Measurements from ENCODE around the gene PTPRH. TPM values are rescaled to one million over a fixed set of nuclear protein-coding genes. Genes with fewer than 3 reads are reported as not detected.

PTPRH gene
- polyA plus RNA-seq, 1 of the 3 experiments (the other 2 are of a cell fraction) = 1.1 TPM

DNA sequence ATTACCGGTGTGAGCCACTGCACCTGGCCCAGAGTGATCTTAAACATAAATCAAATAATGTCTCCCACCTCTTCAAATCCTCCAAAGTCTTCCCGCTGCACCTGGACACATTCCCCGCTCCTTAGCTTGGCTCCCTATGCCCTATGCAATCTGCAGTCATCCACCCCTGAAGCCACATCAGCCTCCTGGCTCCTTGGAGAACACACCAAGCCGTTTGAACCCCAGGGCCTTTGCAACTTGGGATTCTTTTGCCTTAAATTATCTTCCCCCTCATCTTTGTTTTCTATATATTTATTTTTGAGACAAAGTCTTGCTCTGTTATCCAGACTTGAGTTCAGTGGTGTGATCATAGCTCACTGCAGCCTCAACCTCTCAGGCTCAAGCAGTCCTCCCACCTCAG lies 40.2 kb downstream of the PTPRH start:
- DNase-seq = no peak
- H3K27ac ChIP-seq (ENCODE audit: low read depth in 2 of 2, low read length in 1 of 2) = no peak overlapping the region
- no peaks in the 10 kb centered on the region for H3K9me2 ChIP-seq
- WGBS (ENCODE audit: low lambda C conversion rate) = 46% methylated on average over 4 of the region's 4 CpGs
- no peaks in the 10 kb centered on the region for H3K9me3 ChIP-seq
- H3F3A ChIP-seq (replicated peaks; ENCODE audit: insufficient read depth) = no peaks in the 10 kb centered on the region
- no peak overlapping the region for H3K4me2 ChIP-seq
- TF ChIP-seq RAD21 (IDR thresholded peaks at IDR 0.05; ENCODE audit: low read length) (no peak), CHD2 (IDR thresholded peaks at IDR 0.05; ENCODE audit: low read length, partially characterized antibody) (no peak), EP300 (IDR thresholded peaks at IDR 0.05; ENCODE audit: borderline replicate concordance in 1 of 2, low read depth in 1 of 2, low read length in 1 of 2) (no peak), YY1 (IDR thresholded peaks at IDR 0.05; ENCODE audit: low read depth) (no peak), EZH2phosphoT487 (IDR thresholded peaks at IDR 0.05; ENCODE audit: borderline replicate concordance, low read depth) (no peak), ELF1 (IDR thresholded peaks at IDR 0.05) (no peak), MEF2A (IDR thresholded peaks at IDR 0.05; ENCODE audit: borderline replicate concordance, low read depth) (no peak), TAF1 (IDR thresholded peaks at IDR 0.05; ENCODE audit: borderline replicate concordance, low read depth, low read length) (no peak), NRF1 (IDR thresholded peaks at IDR 0.05; ENCODE audit: low read depth, low read length) (no peak), SIN3A (IDR thresholded peaks at IDR 0.05; ENCODE audit: borderline replicate concordance, low read depth, low read length) (no peak), GABPA (IDR thresholded peaks at IDR 0.05; ENCODE audit: low read depth) (no peak), NFIC (IDR thresholded peaks at IDR 0.05; ENCODE audit: borderline replicate concordance) (no peak), FOXM1 (IDR thresholded peaks at IDR 0.05; ENCODE audit: low read depth) (no peak)
- TF ChIP-seq, protein P1, sequence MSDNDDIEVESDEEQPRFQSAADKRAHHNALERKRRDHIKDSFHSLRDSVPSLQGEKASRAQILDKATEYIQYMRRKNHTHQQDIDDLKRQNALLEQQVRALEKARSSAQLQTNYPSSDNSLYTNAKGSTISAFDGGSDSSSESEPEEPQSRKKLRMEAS (IDR thresholded peaks at IDR 0.05; ENCODE audit: low read depth) = no peak
- TF ChIP-seq, protein P2, sequence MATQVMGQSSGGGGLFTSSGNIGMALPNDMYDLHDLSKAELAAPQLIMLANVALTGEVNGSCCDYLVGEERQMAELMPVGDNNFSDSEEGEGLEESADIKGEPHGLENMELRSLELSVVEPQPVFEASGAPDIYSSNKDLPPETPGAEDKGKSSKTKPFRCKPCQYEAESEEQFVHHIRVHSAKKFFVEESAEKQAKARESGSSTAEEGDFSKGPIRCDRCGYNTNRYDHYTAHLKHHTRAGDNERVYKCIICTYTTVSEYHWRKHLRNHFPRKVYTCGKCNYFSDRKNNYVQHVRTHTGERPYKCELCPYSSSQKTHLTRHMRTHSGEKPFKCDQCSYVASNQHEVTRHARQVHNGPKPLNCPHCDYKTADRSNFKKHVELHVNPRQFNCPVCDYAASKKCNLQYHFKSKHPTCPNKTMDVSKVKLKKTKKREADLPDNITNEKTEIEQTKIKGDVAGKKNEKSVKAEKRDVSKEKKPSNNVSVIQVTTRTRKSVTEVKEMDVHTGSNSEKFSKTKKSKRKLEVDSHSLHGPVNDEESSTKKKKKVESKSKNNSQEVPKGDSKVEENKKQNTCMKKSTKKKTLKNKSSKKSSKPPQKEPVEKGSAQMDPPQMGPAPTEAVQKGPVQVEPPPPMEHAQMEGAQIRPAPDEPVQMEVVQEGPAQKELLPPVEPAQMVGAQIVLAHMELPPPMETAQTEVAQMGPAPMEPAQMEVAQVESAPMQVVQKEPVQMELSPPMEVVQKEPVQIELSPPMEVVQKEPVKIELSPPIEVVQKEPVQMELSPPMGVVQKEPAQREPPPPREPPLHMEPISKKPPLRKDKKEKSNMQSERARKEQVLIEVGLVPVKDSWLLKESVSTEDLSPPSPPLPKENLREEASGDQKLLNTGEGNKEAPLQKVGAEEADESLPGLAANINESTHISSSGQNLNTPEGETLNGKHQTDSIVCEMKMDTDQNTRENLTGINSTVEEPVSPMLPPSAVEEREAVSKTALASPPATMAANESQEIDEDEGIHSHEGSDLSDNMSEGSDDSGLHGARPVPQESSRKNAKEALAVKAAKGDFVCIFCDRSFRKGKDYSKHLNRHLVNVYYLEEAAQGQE (IDR thresholded peaks at IDR 0.05; ENCODE audit: low read depth, low read length) = no peak
- TF ChIP-seq, protein P3, sequence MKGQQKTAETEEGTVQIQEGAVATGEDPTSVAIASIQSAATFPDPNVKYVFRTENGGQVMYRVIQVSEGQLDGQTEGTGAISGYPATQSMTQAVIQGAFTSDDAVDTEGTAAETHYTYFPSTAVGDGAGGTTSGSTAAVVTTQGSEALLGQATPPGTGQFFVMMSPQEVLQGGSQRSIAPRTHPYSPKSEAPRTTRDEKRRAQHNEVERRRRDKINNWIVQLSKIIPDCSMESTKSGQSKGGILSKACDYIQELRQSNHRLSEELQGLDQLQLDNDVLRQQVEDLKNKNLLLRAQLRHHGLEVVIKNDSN (IDR thresholded peaks at IDR 0.05; ENCODE audit: borderline replicate concordance, low read depth) = no peak
- TF ChIP-seq, protein P4, sequence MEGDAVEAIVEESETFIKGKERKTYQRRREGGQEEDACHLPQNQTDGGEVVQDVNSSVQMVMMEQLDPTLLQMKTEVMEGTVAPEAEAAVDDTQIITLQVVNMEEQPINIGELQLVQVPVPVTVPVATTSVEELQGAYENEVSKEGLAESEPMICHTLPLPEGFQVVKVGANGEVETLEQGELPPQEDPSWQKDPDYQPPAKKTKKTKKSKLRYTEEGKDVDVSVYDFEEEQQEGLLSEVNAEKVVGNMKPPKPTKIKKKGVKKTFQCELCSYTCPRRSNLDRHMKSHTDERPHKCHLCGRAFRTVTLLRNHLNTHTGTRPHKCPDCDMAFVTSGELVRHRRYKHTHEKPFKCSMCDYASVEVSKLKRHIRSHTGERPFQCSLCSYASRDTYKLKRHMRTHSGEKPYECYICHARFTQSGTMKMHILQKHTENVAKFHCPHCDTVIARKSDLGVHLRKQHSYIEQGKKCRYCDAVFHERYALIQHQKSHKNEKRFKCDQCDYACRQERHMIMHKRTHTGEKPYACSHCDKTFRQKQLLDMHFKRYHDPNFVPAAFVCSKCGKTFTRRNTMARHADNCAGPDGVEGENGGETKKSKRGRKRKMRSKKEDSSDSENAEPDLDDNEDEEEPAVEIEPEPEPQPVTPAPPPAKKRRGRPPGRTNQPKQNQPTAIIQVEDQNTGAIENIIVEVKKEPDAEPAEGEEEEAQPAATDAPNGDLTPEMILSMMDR (IDR thresholded peaks at IDR 0.05) = no peak
- H3K4me3 ChIP-seq (ENCODE audit: low read depth in 2 of 2, low read length in 1 of 2) = no peak overlapping the region
- POLR2A ChIA-PET = no interaction called here
- H3K9ac ChIP-seq = no peak overlapping the region
- H3K27me3 ChIP-seq (ENCODE audit: insufficient read depth) = peaks cover 36% of the 10 kb centered on the region; the same call in 1 of the 2 replicates
- H4K20me1 ChIP-seq (ENCODE audit: insufficient read depth) = no peaks in the 10 kb centered on the region
- H2AFZ ChIP-seq (ENCODE audit: low read depth) = no peak overlapping the region
- H3K4me1 ChIP-seq (ENCODE audit: control insufficient read depth in 1 of 2, insufficient read depth in 2 of 2, low read depth in 1 of 2, low read length in 1 of 2) = peaks cover 0 to 6% of the 10 kb centered on the region in 2 experiments; a peak in 1 of 4 replicates
- no peaks in the 10 kb centered on the region for H3K36me3 ChIP-seq (replicated peaks in 1 of 2; ENCODE audit: control insufficient read depth in 1 of 2, insufficient read depth in 2 of 2, low read length in 1 of 2)
- H3K79me2 ChIP-seq (ENCODE audit: insufficient read depth) = no peaks in the 10 kb centered on the region
- CTCF ChIA-PET = interaction anchor here (0.7 to 6.3 kb wide), 3 partner anchors 9 to 249 kb away, joined by 5 to 37 read pairs (median 19); no protein-coding TSS in a partner anchor

All from SK-N-SH (cell line).